GM12892 (cell line): ENCODE data around the gene ELP2.
"Not testable (repeated sequence)": the region's sequence is repeated elsewhere in the genome, so short reads cannot be mapped to it uniquely, and the experiment has no call there.

ENCODE experiments used
- DNase-seq: peaks from one replicate; pipeline ENCODE4 v3.0.0; 2011; ENCODE audit not compliant: insufficient read length
- FAIRE-seq: peaks from 2 replicates; lab custom pipeline; 2011; peaks lifted over from hg19 to GRCh38; lab: Jason Lieb, UNC
- POLR2A ChIP-seq: IDR thresholded peaks from 2 replicates; pipeline ENCODE4 v1.6.1; 2011; ENCODE audit warnings: low read depth, low read length, control low read depth
- POLR2AphosphoS5 ChIP-seq: IDR thresholded peaks from 2 replicates; pipeline ENCODE4 v1.6.1; 2011; ENCODE audit warnings: low read depth, low read length, control low read depth
- TAF1 ChIP-seq: IDR thresholded peaks from 2 replicates; pipeline ENCODE4 v1.6.1; 2011; ENCODE audit warnings: low read depth, mild to moderate bottlenecking, control low read depth, low read length, borderline replicate concordance

Gene ELP2

DNA sequence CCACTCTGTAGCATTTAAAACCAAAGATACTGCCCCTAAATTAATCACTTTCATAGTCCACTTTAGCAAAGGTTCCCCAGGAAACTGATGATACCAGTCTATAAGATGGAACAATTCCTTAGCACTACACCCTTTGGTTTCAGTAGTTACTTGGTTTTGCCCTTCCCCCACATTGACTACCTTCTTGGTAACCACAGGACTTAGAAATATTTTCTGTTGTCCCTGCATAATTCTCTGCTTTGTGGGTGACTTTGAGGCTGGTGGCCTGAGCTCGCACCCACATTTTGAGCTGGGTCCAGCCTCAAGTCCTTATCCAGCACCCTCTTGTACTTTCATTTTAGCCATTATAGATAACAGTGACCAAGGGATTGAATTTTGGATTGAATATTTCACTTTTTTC, 23.1 kb downstream of the ELP2 start:
- no peak for TF ChIP-seq TAF1
- TF ChIP-seq POLR2A: no peak
- no peak for TF ChIP-seq POLR2AphosphoS5
- FAIRE-seq (no peak), DNase-seq (no peak)

DNA sequence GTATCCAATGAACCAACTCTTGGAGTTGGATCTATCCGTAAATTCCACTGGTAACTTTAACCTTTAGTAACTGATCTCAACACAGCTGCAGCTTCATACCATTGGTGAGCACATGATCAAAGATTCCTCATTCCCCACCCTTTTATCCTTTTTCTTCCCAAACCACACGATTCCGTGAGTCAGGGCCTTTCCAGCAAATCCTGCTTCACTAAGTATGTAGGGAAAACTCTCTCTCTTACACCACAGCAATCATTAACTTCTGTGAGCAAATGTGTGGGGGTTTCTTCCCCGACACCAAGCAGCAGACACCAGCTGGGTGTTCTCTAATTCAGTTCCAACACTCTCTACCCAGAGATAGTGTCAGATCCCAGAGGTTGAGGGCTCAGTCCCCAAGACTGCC, 23.5 kb downstream of the ELP2 start:
- FAIRE-seq (no peak), DNase-seq (no peak)
- TF ChIP-seq POLR2A (no peak), TAF1 (no peak), POLR2AphosphoS5 (no peak)

GRCh38 chr18:36153771-36154170, 24.1 kb downstream of the ELP2 start:
- FAIRE-seq: no peak
- DNase-seq: no peak
- TF ChIP-seq TAF1: no peak
- TF ChIP-seq POLR2AphosphoS5: no peak
- no peak for TF ChIP-seq POLR2A

DNA sequence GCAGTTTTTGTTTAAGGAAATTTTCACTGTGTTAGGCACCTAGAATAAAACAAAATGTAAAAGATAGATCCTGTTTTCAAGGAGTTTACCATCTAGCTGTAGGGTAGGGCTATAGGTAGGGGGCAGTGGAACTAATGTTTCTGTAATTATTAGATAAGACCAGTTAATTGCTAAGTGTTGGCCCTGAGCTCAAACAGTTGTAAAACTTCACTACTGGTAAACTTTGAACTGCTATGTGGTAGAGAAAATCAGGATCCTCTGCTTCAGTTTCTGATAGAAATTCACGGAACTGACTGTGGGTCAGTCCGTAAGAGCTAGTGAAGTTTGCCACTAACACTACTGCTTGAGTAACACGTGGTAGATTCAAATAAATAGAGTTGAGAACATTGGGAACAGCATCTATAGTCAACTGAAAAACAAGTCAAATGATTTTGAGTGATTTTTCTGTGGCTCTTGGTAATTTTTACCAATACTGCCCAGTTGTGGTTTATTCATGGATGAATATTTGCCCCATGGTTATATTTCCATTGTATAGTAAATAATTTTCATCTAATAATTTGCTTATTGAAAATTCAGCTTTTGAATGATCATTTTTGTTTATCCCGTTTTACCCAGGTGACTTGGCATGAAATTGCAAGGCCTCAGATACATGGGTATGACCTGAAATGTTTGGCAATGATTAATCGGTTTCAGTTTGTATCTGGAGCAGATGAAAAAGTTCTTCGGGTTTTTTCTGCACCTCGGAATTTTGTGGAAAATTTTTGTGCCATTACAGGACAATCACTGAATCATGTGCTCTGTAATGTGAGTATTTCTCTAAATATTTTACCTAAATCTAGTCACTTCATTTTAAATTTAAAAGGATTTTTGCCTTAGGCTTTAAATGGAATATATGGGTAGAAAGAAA, 26.4 kb downstream of the ELP2 start:
- no peak for TF ChIP-seq TAF1
- no peak for TF ChIP-seq POLR2AphosphoS5
- no peak for TF ChIP-seq POLR2A
- DNase-seq: no peak
- no peak for FAIRE-seq

- no peak for FAIRE-seq
- TF ChIP-seq POLR2AphosphoS5: no peak
- no peak for DNase-seq
These were observed 27.7 kb downstream of the ELP2 start for GRCh38 chr18:36157441-36157840.

- FAIRE-seq (no peak), DNase-seq (no peak)
- TF ChIP-seq POLR2AphosphoS5 (no peak), TAF1 (no peak), POLR2A (no peak)
These were observed 28.7 kb downstream of the ELP2 start for GRCh38 chr18:36158266-36158867.

- TF ChIP-seq TAF1: no peak
- no peak for TF ChIP-seq POLR2AphosphoS5
- FAIRE-seq (no peak), DNase-seq (no peak)
These were observed 31.3 kb downstream of the ELP2 start for GRCh38 chr18:36160959-36161371.

GRCh38 chr18:36162981-36163380, 33.3 kb downstream of the ELP2 start:
- FAIRE-seq (no peak), DNase-seq (no peak)
- TF ChIP-seq TAF1 (no peak), POLR2AphosphoS5 (no peak), POLR2A (no peak)

DNA sequence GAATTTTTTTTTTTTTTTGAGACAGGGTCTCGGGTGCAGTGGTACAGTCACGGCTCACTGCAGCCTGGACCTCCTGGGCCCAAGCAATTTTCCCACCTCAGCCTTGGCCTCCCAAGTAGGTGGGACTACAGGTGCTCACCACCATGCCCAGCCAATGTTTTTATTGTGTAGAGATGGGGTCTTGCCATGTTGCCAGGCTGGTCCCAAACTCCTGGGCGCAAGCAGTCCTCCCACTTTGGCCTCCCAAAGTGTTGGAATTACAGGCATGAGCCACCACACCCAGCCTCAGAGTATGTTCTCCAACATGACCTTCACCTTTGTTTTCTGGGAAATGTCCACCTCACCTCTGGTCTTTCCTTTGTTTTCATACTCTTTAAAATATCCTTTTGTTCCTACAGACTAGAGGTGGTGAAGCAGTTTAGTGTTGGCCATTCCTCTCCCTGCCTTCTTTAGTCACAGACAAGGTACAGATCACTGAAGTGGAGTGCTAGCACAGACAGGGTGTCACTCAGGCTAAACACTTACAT, 38.1 kb downstream of the ELP2 start:
- no peak for TF ChIP-seq TAF1
- TF ChIP-seq POLR2AphosphoS5: no peak
- TF ChIP-seq POLR2A: no peak
- FAIRE-seq (no peak), DNase-seq (no peak)

DNA sequence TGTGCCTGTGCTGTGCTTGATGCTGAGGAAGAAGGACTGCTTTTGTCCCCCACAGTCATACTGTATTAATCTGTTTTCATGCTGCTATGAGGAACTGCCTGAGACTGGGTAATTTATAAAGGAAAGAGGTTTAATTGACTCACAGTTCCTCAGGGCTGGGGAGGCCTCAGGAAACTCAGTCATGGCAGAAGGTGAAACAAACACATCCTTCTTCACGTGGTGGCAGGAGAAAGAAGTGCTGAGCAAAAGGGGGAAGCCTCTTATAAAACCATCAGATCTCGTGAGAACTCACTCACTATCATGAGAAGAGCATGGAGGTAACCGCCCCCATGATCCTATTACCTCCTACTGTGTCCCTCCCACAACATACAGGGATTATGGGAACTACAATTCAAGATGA, 38.6 kb downstream of the ELP2 start:
- FAIRE-seq, DNase-seq: not testable (repeated sequence)

- TF ChIP-seq POLR2AphosphoS5 (no peak), POLR2A (no peak)
- FAIRE-seq: no peak
These were observed 40.2 kb downstream of the ELP2 start for GRCh38 chr18:36169938-36170337.

GRCh38 chr18:36175481-36175880, 45.8 kb downstream of the ELP2 start:
- no peak for TF ChIP-seq POLR2AphosphoS5
- TF ChIP-seq TAF1: no peak
- no peak for TF ChIP-seq POLR2A
- FAIRE-seq: no peak
- DNase-seq: no peak

More at GRCh38 chr18:36169938-36170337, 40.2 kb downstream of the ELP2 start:
- no peak for DNase-seq

DNA sequence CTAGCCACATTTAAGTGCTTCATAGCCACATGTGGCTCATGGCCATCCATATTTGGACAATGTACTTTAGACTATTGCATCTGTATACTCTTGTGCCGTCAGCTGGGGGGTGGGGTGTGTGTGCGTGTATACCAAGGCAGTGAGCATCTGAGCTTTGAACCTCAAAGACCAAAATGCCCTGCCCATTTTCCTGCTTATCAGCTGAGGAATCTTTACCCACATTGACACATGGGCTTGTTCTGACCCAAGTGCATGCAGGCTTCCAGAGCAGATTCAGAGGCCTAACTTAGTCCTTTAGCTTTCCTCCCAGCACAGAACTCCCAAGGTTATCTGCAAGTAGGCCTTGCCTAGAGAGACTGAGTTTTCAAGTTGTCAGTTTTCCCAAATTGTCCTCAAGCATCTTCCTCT, 46.5 kb downstream of the ELP2 start:
- no peak for FAIRE-seq
- DNase-seq: no peak

More for the DNA sequence above, 46.5 kb downstream of the ELP2 start:
- TF ChIP-seq POLR2A: no peak
- no peak for TF ChIP-seq TAF1
- TF ChIP-seq POLR2AphosphoS5: no peak
